SK-N-SH treated with all-trans-retinoic acid at 6 μM for 48 hours (cell line): Measurements from ENCODE around the gene DLG5.

Experiments used
- GLIS3 ChIP-seq: fragments of 250-450 bp; sonication (Bioruptor Pico); IDR thresholded peaks from 2 replicates; pipeline ENCODE4 v1.5.0; 2020; ENCODE audit warnings: mild to moderate bottlenecking, moderate library complexity
- SNAI2 ChIP-seq: fragments of 250-450 bp; sonication (Bioruptor Pico); IDR thresholded peaks from 2 replicates; pipeline ENCODE4 v1.5.0; 2020; ENCODE audit warnings: mild to moderate bottlenecking, moderate library complexity
- ZNF565 ChIP-seq: fragments of 450-650 bp; formaldehyde crosslinking; conservative IDR thresholded peaks from 2 replicates; pipeline ENCODE4 v1.5.0; 2020; ENCODE audit warnings: low read depth, mild to moderate bottlenecking, moderate library complexity
- TF ChIP-seq, protein P1 (sequence below): fragments of 250-450 bp; sonication (Bioruptor Pico); IDR thresholded peaks from 2 replicates; pipeline ENCODE4 v1.5.0; 2020; ENCODE audit warnings: mild to moderate bottlenecking, moderate library complexity

DNA sequence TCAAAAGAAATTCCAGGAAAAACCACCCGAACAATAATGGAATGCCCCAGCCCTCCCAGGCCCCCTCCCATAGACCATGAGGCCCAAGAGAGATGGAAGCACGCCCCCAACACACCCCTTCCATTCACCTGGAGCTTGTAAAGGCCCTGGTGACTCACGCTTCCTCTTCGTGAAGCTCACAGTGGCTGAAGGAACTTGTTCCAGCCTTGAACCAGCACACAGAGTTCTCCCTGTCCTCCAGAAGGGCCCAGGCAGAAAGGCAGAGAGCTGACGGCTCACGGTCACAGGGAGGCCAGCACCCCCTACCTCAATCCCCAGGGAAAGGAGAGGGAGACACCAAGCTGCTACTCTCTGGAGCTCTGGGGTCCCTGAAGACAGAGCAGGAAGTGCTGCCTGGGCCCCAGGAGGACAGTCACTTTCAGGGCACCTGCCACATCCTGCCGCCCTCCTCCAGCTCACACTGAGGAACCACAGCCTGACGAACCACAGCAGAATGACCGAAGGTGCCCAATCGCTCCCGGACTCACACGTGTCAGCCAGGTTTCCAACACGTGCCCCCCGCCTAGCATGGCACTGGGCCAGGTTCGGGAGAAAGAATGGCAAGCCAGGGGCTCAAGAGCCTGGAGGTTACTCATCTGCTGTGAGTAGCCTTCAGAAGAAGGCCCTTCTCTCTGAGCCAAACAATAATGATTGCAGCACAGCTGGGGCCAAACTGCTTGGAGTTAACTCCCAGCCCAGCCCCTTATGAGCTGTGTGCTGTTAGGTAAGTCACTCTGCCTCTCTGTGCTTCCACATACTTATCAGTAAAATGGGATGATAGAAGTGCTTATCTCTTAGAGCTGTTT lies 52.8 kb downstream of the DLG5 start:
- TF ChIP-seq ZNF565 (CRISPR knock-in tag) (no peak), GLIS3 (no peak), SNAI2 (CRISPR knock-in tag) (no peak)
- TF ChIP-seq, protein P1, sequence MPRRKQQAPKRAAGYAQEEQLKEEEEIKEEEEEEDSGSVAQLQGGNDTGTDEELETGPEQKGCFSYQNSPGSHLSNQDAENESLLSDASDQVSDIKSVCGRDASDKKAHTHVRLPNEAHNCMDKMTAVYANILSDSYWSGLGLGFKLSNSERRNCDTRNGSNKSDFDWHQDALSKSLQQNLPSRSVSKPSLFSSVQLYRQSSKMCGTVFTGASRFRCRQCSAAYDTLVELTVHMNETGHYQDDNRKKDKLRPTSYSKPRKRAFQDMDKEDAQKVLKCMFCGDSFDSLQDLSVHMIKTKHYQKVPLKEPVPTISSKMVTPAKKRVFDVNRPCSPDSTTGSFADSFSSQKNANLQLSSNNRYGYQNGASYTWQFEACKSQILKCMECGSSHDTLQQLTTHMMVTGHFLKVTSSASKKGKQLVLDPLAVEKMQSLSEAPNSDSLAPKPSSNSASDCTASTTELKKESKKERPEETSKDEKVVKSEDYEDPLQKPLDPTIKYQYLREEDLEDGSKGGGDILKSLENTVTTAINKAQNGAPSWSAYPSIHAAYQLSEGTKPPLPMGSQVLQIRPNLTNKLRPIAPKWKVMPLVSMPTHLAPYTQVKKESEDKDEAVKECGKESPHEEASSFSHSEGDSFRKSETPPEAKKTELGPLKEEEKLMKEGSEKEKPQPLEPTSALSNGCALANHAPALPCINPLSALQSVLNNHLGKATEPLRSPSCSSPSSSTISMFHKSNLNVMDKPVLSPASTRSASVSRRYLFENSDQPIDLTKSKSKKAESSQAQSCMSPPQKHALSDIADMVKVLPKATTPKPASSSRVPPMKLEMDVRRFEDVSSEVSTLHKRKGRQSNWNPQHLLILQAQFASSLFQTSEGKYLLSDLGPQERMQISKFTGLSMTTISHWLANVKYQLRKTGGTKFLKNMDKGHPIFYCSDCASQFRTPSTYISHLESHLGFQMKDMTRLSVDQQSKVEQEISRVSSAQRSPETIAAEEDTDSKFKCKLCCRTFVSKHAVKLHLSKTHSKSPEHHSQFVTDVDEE (CRISPR knock-in tag) = no peak
